NCI-H1417 treated with DMSO at 0.1 percent for 48 hours (cell line): ENCODE results near the gene PTCD2.

Source experiments
- DNase-seq: peaks from one replicate; lab custom pipeline; 2025; lab: John Stamatoyannopoulos, UW

The PTCD2 gene, protein sequence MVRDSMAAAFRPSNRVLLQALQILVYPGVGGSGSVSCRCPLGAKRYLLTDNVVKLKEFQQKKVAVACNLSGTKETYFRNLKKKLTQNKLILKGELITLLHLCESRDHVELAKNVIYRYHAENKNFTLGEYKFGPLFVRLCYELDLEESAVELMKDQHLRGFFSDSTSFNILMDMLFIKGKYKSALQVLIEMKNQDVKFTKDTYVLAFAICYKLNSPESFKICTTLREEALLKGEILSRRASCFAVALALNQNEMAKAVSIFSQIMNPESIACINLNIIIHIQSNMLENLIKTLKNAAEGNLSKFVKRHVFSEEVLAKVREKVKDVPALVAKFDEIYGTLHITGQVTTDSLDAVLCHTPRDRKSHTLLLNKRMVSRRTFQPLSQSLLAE

DNA sequence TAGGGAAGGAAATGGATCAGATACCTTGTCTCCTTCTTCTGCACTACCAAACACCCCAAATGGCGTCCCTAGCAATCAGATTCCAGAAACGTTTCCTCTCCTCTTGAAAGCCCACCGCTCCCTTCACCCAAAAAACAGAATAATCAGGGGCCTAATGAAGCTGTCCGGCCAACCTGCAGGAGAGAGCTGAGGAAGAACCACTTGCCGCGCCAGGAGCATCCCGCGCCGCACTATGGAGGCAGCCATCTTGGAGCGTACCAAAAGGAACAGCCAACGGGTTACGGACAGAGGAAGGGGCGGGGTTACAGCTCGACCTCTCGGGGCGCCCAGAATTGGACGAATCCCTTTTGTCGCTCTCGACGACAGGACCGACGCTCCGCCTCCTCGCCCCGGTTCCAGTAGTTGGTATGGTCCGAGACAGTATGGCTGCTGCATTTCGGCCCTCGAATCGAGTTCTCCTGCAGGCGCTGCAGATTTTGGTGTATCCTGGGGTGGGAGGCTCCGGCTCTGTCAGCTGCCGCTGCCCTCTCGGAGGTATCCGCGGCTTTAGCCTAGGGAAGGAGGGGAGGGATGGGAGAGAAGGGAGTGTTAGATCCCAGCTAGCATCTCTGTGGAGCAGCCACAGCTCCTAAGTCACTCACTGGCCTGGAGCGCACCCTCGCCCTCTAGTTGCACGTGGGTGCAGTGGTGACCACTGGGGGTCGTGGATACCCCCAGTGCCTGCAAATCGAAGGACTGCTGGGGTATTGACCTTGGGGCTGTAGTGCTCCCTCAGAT, at the start of gene PTCD2, which contains the start of gene MRPS27:
PTCD2 (plus strand) TSS at position 398 of the 777 bp plus-strand sequence; CDS start at position 408, 10 bp downstream.
MRPS27 (minus strand) TSS at position 265 of the 777 bp plus-strand sequence; CDS start at position 246, 19 bp downstream.
- peak; percentile 75 for DNase-seq

- DNase-seq: no peak
Observed at GRCh38 chr5:72271702-72272101, 48.5 kb upstream of the PTCD2 start.

GRCh38 chr5:72272398-72272797, 47.8 kb upstream of the PTCD2 start:
- DNase-seq: no peak

DNA sequence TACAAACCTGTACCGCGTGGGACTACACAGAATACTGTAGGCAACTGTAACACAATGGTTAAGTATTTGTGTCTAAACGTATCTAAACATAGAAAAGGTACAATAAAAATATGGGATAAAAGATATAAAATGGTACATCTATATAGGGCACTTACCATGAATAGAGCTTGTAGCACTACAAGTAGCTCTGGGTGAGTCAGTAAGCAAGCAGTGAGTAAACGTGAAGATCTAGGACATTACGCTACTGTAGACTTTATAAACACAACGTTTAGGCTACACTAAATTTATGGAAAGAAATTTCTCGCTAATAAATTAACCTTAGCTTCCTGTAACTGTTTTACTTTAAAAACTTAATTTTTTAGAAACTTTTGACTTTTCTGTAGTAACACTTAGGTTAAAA, 46.6 kb upstream of the PTCD2 start:
- no peak for DNase-seq

DNA sequence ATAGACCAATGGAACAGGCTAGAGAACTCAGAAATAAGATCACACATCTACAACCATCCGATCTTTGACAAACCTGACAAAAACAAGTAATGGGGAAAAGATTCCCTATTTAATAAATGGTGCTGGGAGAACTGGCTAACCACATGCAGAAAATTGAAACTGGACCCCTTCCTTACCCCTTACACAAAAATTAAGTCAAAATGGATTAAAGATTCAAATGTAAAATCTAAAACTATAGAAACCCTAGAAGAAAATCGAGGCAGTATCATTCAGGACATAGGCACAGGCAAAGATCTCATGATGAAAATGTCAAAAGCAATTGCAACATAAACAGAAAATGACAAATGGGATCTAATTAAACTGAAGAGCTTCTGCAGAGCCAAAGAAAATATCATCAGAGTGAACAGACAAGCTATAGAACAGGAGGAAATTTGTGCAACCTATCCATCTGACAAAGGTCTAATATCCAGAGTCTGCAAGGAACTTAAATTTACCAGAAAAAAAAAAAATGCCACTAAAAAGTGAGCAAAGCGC, 43.9 kb upstream of the PTCD2 start:
- DNase-seq: no peak

DNA sequence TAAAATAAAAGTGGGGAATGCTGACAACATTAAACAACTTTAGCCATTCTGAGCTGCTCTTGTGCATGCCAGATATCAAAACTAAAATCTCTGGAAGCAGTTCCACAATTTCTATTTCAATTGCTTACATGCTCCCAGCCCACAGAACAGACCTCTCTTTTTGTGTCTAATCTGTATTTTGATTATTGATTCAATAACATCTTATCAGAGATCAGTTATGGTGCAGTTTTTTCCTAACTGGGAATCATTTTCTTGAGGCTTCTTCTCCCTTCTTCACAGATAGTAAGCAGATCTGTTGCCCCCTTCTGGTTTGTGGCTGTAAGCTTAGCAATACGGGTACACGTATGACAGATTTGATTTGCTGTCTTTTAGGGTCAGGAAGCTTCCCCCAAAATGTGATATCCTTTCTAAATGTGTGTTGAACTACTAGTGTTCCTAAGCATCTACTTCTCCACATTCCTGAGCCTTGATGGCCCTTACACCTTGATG, 39.5 kb upstream of the PTCD2 start:
- DNase-seq: no peak

GRCh38 chr5:72281430-72281763, 38.8 kb upstream of the PTCD2 start:
- no peak for DNase-seq

- DNase-seq: no peak
Observed at GRCh38 chr5:72281764-72282499, 38.2 kb upstream of the PTCD2 start.

DNA sequence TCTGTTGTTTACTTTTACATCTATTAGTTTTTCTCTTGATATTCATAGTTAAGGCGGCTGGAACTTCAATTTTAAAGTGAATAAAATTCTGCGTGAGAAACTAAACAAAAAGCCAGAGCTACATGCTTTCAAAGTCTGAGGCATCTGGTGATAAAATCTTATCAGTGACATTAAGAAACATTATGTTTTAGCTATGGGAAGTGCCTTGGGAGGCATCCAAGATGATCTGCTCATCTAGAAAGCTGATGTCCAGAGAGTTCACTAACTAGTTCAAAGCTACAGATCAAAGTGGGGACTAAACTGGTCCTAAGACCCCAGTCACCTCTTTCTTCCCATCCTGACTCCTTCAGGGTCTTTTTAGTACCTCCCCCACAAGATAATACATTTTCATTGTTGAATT, 37.3 kb upstream of the PTCD2 start:
- DNase-seq: no peak

DNA sequence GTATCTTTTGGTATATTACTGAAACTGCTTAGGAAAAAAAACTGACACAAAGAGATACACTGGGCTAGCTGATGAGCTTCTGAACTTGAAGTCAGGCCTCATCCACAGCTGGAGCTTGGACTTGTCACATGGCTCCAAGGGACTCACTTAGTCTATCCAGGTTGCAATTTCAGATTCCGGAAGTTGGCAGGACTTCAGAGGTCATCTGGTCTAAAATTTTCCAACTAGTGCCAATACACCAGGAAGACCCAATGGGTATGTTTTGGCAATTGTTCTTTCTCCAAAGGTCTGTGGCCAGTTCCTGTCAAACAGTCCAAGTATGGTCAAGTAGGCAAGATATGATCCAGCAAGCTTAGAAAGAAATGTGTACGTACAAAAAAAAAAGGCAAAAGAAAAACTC, 36.8 kb upstream of the PTCD2 start:
- no peak for DNase-seq

GRCh38 chr5:72284559-72285423, 35.4 kb upstream of the PTCD2 start:
- no peak for DNase-seq

DNA sequence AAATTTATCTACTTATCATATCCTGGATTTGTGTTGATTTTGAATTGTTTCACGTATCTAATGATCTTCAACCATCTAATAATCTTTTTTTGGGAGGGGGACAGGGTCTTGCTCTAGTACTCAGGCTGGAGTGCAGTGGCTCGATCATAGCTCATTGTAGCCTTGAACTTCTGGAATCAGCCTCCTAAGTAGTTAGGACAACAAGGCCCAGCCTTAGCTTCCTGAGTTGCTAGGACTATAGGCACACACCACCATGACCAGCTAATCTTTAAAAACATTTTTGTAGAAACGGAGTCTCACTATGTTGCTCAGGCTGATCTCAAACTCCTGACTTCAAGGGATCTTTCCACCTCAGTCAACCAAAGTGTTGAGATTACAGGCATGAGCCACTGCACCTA, 34.8 kb upstream of the PTCD2 start:
- no peak for DNase-seq

- DNase-seq: no peak
Observed at GRCh38 chr5:72286798-72287197, 33.4 kb upstream of the PTCD2 start.

- DNase-seq: no peak
Observed at GRCh38 chr5:72288924-72289323, 31.2 kb upstream of the PTCD2 start.

DNA sequence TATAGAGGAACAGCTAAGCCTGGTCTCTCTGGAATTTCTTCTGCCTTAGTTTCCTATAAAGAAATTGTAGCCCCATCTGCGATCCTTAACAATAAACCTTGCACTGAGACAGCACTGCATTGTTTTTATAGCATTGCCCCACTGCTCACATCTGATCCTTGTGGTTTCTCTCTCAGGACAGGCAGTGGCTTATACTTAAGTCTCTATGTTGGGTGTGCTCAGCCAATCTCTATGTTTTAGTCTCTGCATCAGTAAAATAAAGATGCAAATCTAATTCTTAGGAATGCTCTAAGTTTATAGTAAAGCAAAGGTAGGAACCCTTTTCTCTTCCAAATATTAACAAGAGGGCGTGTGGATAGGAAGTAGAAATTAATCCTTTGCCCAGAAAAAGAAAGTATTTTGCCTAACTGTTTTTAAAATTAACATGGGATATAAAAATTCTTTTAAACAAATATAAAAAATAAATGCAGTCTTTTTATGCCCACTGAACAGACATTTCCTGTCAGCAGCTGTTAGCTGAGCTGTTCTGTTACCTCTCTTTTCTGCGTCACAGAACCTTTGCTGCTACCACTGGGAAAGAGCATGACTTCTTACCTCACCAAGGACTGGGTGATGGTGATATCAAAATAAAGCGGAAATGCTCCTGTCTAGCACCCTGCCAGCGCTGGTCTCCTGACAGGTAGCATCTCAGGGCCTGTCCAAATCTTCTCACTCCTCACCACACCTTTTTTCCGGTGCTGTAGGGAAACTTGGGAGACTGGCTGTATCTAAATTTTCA, 29.6 kb upstream of the PTCD2 start:
- no peak for DNase-seq

- DNase-seq: no peak
Observed at GRCh38 chr5:72291601-72292000, 28.6 kb upstream of the PTCD2 start.

DNA sequence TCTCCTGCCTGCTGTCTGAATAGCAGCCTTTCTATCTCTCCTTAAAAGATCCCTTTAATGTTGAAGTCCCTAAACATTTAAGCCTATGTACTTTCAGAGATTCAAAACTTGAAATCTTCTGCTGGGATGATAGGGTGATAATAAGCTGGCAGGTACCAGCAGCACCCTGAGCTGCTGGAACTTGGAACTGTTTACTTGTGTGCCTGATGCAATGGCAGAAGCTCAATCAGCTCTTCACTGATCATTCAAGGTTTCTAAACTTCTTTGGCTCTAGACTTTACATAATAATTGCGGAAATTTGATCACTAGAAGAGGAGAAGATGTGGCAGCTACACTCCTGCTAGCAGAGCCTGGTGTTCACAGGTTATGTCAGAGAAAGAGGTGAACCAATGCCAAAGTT, 27.8 kb upstream of the PTCD2 start:
- no peak for DNase-seq

- no peak for DNase-seq
Observed at GRCh38 chr5:72293495-72294055, 26.6 kb upstream of the PTCD2 start.

GRCh38 chr5:72294473-72294872, 25.7 kb upstream of the PTCD2 start:
- DNase-seq: no peak

DNA sequence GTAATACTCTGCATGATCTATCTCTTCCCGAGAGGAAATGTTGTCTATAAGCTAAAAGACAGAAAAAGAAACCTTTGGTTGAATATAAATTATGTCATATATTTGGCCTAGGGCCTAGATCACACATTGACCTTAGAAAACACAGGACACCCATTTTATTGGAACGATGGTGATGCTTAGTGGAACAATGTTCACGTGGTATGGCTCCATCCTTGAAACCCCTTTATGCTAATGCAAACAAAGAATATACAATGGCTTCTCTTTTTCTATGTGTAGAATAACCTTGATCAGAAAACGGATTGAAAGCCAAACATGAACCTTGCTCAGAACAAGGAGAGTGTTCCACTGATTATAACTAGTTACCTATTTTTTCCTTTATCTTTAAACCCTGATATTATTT, 24.6 kb upstream of the PTCD2 start:
- DNase-seq: no peak
